Measurements from ENCODE around the gene KIF18A. TPM values are rescaled to one million over a fixed set of nuclear protein-coding genes. Genes with fewer than 3 reads are reported as not detected.

The KIF18A gene
- total and polyA plus RNA-seq, 9 of the 15 experiments (the other 6 are each of a cell fraction or from before 2014, with no cell fraction given), result 15.1 to 36.1 (median 24.3) TPM

- TF ChIP-seq MGA (IDR thresholded peaks at IDR 0.05), result no peak
- TF ChIP-seq PATZ1 (CRISPR knock-in tag; IDR thresholded peaks at IDR 0.05; ENCODE audit: borderline replicate concordance), result 0 out of 2 replicates have a peak, but pooled peaks have one; percentile 40
- TF ChIP-seq MTA2 (IDR thresholded peaks at IDR 0.05; ENCODE audit: low read depth), result no peak
- no peak for TF ChIP-seq SRSF3 (IDR thresholded peaks at IDR 0.05; ENCODE audit: insufficient read depth, low read length)
- no peak for TF ChIP-seq PRPF4 (IDR thresholded peaks at IDR 0.05; ENCODE audit: insufficient read depth, low read depth, low read length, poor library complexity, severe bottlenecking)
- no peak for TF ChIP-seq RBM15 (IDR thresholded peaks at IDR 0.05; ENCODE audit: insufficient read depth, low read length)
- TF ChIP-seq MYC (IDR thresholded peaks at IDR 0.05; ENCODE audit: low read depth, low read length), result peak; percentile 75; the same call in 1 of the 2 replicates
- TF ChIP-seq MYC (CRISPR knock-in tag; IDR thresholded peaks at IDR 0.05; ENCODE audit: borderline replicate concordance, low read depth), result 0 out of 2 replicates have a peak, but pooled peaks have one; percentile 45
- TF ChIP-seq TFAP4 (CRISPR knock-in tag; IDR thresholded peaks at IDR 0.05; ENCODE audit: borderline replicate concordance), result peak; percentile 75
- TF ChIP-seq ZBTB1 (CRISPR knock-in tag; IDR thresholded peaks at IDR 0.05; ENCODE audit: borderline replicate concordance, low read depth), result no peak
Measured at GRCh38 chr11:28110108-28110820, 2.3 kb upstream of the KIF18A start (continued).

Data from K562 (cell line).